Fibroblast of lung (primary cell): ENCODE measurements around the gene FGFR2.

Source experiments
- EZH2 ChIP-seq: IDR thresholded peaks from 2 replicates; pipeline ENCODE4 v1.5.1; 2012; ENCODE audit warnings: low read length, control low read depth, mild to moderate bottlenecking; ENCODE audit errors: missing control alignments
- TF ChIP-seq, protein P1 (sequence below), 2 donors: IDR thresholded peaks in 1 of 2; conservative IDR thresholded peaks in 1 of 2; 1 replicate in 1 of 2; 2 replicates in 1 of 2; pipeline ENCODE4 v1.5.1; 2011 to 2012; ENCODE audit warnings: low read length in 2 of 2, control low read depth in 1 of 2, inconsistent platforms in 1 of 2, low read depth in 1 of 2, mild to moderate bottlenecking in 1 of 2

DNA sequence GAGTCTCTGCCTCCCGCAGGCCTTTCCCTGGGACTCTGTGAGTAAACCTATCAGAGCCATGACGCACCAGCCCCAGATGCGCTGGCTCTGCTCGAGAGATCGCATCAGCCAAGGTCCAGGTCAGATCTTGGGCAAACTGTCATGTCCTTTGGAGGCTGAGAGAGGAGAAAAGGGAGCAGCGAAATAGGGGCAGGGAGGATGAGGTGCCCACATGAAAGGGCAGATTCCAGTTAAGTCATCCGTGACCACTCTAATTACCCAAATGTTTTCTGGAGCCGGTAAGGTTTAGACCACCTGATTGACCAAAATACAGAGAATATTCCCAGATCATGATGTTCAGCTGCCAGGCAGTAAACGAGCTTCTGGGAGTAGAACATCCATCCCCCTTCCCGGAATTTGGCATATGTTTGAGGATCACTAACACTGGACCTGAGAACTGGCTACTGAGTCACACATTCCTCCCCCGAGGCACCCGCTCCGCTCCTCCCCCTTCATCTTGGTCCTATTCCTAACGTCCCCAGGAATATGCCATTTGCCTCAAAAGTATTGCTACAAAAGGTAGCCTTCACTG lies 88.0 kb downstream of the FGFR2 start:
- no peak for TF ChIP-seq EZH2
- TF ChIP-seq, protein P1, sequence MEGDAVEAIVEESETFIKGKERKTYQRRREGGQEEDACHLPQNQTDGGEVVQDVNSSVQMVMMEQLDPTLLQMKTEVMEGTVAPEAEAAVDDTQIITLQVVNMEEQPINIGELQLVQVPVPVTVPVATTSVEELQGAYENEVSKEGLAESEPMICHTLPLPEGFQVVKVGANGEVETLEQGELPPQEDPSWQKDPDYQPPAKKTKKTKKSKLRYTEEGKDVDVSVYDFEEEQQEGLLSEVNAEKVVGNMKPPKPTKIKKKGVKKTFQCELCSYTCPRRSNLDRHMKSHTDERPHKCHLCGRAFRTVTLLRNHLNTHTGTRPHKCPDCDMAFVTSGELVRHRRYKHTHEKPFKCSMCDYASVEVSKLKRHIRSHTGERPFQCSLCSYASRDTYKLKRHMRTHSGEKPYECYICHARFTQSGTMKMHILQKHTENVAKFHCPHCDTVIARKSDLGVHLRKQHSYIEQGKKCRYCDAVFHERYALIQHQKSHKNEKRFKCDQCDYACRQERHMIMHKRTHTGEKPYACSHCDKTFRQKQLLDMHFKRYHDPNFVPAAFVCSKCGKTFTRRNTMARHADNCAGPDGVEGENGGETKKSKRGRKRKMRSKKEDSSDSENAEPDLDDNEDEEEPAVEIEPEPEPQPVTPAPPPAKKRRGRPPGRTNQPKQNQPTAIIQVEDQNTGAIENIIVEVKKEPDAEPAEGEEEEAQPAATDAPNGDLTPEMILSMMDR (conservative IDR thresholded peaks at IDR 0.05 in 1 of 2, IDR thresholded peaks at IDR 0.05 in 1 of 2; ENCODE audit: low read depth in 1 of 2, low read length in 2 of 2): no peak
